GM18909 (cell line): ENCODE measurements around the gene CLEC2A.

Experiments
- ATAC-seq: cut with Tn5 transposase; IDR thresholded peaks from one replicate; pipeline ENCODE4 v1.9.1; 2021; ENCODE audit warnings: mild to moderate bottlenecking; ENCODE audit not compliant: unreplicated experiment, poor library complexity

Gene CLEC2A

GRCh38 chr12:9936591-9936990 lies 4.4 kb upstream of the CLEC2A start:
- no peak for ATAC-seq

GRCh38 chr12:9935026-9935425 lies 2.9 kb upstream of the CLEC2A start:
- no peak for ATAC-seq

GRCh38 chr12:9933958-9934357 lies 1.8 kb upstream of the CLEC2A start:
- ATAC-seq, result no peak

GRCh38 chr12:9931245-9931644 lies 925 bp downstream of the CLEC2A start:
- no peak for ATAC-seq

GRCh38 chr12:9928607-9929006 lies 3.6 kb downstream of the CLEC2A start:
- no peak for ATAC-seq

- no peak for ATAC-seq
Observed at GRCh38 chr12:9926876-9927275, 5.3 kb downstream of the CLEC2A start.

GRCh38 chr12:9925705-9926393 lies 6.3 kb downstream of the CLEC2A start:
- no peak for ATAC-seq

- ATAC-seq, result no peak
Observed at GRCh38 chr12:9922429-9922828, 9.7 kb downstream of the CLEC2A start.

GRCh38 chr12:9920451-9920850 lies 11.7 kb downstream of the CLEC2A start:
- no peak for ATAC-seq

- ATAC-seq, result no peak
Observed at GRCh38 chr12:9919443-9919842, 12.7 kb downstream of the CLEC2A start.

- ATAC-seq, result no peak
Observed at GRCh38 chr12:9911708-9912107, 20.5 kb downstream of the CLEC2A start.

- ATAC-seq, result no peak
Observed at GRCh38 chr12:9910716-9911421, 21.3 kb downstream of the CLEC2A start.

- no peak for ATAC-seq
Observed at GRCh38 chr12:9909724-9910123, 22.4 kb downstream of the CLEC2A start.

GRCh38 chr12:9908350-9908749 lies 23.8 kb downstream of the CLEC2A start:
- no peak for ATAC-seq

- no peak for ATAC-seq
Observed at GRCh38 chr12:9907769-9908168, 24.4 kb downstream of the CLEC2A start.

- no peak for ATAC-seq
Observed at GRCh38 chr12:9906873-9907272, 25.3 kb downstream of the CLEC2A start.

- ATAC-seq, result no peak
Observed at GRCh38 chr12:9902539-9903228, 29.5 kb downstream of the CLEC2A start.

GRCh38 chr12:9900930-9901329 lies 31.2 kb downstream of the CLEC2A start:
- ATAC-seq, result no peak

GRCh38 chr12:9899209-9899608 lies 33.0 kb downstream of the CLEC2A start:
- no peak for ATAC-seq

GRCh38 chr12:9897535-9897934 lies 34.6 kb downstream of the CLEC2A start:
- ATAC-seq, result no peak

GRCh38 chr12:9895215-9895971 lies 36.8 kb downstream of the CLEC2A start:
- ATAC-seq, result no peak
